HG02588 (cell line): ENCODE measurements around the gene FSIP2.

Experiments
- ATAC-seq: cut with Tn5 transposase; IDR thresholded peaks from one replicate; pipeline ENCODE4 v1.9.1; 2021; ENCODE audit warnings: mild to moderate bottlenecking, moderate library complexity; ENCODE audit not compliant: unreplicated experiment

FSIP2 gene, protein sequence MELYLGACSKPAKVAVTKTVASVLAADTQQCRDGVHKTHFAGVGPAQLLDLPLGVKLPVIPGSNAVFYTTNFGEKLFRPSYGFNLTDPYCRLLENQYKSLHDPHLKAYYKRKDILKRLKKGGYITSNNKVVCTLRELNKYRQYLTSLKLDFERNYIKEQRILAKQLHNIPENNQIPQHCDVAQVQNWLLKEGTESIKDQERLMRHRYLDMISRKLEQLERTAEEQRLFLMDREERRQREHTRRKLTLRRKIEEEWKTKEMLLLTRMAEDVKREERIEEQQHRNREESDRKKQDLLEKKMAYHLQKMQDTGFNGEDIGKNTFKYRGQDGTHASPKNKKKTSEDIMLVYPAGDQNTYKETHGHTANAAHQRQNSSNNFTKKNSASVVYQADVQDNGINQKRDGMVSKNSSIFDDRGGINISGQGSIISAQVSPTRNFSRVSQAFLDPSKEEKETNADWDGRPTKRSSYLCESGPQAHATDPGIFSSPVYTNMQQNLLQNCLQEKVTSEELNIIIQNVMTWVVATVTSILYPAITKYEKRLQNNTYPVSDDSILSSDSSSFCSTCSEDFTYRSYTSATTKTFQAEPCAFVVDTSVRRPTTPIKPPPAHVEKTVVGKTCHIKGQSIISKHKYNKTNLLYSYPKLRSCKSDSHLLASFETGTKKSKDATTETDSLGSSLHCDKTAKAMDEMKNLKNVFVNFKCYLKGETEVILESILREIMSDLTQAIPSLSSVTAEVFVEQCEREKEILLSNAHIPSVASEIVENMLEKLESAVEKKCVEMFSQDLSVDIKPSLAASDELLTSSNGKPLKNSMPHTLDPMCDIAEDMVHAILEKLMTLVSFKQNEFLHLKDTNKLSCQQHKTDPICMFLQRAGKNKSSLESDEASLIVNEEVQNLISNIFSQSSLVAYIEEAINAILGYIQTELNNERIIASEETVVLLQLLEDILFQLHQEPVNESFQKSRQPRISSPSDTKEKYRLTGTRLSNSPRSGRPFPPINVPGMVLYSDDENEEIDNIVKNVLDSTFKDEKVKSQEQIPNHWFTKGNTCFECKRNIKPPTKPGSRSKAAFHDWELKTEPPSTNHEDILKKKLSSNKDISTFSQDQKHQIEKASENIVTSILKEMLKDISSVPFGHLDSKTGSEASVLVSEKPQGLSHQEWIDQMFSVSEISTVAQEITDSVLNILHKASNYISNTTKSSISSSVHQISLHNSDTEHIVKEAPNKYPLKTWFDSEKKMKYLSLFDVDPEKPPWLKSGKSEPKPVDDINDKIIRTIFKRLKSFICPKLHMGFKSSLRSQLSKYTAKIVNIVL (N-terminal part only)

DNA sequence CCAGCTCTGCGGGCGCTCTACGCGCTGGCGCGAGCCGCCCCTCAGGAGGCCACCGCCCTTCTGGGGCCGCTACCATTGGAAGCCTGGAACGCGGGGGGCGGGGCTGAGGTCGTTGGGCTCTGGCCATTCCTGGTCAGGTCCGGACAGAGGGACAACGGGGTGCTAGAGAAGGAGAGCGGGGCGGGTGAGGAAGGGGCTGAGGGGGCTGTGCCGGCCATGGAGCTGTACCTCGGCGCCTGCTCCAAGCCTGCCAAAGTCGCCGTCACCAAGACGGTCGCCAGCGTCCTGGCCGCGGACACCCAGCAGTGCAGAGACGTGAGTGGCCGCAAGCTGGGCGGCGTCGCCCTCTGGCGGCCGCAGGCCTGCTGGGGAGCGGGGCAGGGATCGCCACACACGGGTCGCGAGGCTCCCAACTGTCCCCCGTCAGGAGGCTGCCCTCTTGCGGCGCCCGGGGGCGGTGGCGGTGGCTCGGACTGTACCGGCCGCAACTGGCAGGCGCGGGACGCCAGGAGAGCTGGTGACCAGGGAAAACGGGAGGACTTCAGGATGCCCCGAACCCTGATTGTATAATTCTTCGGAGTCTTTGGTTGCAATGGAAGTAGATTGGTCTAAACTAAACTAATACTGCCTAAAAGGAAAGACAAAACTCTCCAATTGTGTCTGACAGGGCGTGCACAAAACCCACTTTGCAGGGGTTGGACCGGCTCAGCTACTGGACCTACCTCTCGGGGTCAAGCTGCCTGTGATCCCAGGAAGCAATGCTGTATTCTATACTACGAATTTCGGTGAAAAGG lies at the start of gene FSIP2:
TSS of gene FSIP2 (plus strand) at position 126 of the 794 bp plus-strand sequence. CDS start at position 217, 91 bp downstream.
- ATAC-seq = peak; percentile 94

DNA sequence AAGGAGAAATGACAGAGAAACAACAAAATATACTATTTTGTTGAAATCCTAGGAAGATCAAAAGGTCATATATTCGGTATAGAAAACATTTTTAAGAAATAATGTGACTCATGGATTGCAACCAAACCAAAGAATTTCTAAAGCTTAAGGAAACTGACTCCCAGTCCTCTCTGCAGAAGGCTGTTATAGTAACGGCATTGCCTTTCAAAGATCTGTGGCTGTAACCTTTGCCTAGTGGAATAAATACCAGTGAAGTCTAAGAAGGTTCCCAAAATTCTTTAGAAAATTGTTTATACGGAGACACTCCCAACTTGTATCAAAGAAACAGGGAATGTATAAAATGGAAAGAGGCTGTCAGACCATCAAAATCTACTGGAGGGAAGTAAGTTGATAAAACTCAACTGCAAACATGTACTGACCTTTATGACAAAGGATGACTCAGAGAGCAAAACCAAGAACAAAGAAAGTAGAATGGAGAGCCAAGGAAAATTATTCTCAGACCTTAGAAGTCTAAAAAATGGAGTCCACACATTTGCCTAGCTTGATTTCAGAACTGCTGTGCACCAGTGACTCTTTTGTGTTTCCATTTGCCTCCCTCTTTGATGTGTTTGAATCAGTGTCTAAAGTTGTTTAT lies 48.6 kb upstream of the FSIP2 start:
- ATAC-seq = no peak

DNA sequence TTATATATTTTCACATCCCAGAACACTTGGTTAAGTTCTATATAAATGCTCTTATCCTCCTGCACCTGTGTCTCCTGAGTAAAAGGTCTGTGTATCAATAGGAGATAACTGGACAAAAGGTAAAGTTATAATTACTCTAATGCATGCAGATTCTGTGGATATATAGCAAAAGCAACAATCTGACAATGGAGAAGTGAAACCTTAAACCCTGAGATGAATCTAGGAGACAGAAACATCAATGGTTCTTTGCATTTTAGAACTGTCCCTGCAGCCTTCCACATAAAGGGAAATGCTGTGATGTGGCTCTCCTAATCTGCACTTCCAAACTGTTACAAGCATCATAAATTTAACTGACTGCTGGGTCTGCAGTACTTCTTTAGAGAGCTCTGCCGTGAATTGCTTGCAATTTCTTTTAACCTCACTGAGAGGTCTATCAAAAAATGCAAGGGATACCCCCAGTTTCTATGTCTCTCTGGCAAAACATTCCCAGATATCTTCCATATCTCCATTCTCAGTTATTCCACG lies 42.8 kb upstream of the FSIP2 start:
- no peak for ATAC-seq

GRCh38 chr2:185700883-185701282 lies 37.7 kb upstream of the FSIP2 start:
- ATAC-seq = no peak

DNA sequence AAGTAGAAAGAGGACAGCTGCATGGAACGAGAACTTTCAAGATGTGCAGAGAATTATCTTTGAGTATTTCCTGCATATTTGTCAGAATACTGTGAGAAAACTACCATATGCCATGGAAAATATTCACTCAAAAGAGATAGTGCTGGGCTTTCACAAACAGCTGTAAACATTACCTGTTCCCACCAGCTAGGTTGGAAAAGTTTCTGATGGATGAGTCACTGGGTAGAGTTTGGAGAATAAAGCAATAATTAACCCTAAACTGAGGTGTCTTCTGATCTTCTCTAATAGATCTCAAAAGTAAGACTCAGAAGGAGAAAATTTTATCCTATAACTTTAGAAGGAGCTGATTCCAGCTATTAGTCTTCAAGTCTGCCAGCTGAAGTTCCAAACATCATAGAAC lies 3.9 kb upstream of the FSIP2 start:
- no peak for ATAC-seq

DNA sequence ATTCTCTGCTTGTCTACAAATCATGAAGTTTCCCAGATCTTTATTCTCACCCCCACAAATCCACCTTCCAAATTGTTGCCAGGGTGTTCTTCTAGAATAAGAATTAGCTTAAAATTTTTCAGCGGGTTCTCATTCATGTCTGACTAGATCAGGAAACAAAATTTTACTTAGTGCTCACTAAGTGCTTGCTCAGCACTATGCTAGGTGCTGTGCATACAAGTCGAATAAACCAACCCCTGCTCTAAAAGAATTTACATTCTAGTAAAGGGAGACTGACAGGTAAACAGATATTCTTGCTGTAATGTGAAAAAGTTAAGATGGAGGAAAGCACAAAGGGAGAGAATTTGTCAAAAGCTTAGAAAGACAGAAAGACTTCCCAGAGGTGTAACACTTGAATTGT lies 2.4 kb upstream of the FSIP2 start:
- ATAC-seq = no peak

DNA sequence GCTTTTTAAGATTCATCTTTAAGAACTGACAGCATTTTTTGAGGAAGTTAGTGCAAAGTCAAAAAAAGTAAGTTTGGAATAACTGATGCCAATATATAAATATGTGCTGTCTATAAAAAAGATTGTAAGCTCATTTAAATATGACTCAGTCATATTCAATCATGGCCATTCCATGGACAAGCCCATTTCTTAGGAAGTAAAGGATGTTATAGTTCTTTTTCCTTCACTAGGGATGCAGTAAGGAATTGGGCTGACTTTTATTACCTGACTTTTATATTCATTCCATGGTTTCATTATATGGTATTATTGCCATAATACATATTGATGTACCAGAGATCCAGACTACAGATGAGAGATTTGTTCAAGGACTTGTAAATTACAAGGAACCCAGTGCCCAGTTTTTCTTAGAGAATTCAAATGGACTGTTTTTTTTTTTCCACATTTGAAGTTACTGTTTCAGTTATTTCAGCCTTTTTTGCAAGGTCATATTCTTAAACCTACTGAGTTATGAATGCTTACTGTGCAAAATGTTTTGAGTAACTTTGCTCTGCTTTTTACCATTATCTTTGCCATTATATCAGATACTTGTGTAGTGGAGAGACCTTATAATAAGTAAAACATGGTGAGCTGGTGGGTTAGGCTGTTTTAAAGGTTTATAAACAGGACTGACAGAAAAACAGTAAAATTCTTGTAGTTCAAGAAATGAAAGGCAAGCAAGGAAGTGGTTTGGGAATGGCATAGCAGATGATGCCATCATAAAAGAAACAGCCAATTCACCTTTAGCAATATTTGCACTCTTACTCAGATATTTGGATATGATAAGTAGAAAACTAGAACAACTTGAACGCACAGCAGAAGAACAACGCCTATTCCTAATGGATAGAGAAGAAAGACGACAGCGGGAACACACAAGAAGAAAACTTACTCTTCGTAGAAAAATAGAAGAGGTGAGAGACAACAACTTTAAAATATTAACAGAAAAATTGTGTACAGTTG lies 7.6 kb downstream of the FSIP2 start:
- ATAC-seq = no peak

GRCh38 chr2:185757356-185757755 lies 18.8 kb downstream of the FSIP2 start:
- no peak for ATAC-seq

- no peak for ATAC-seq
Measured at GRCh38 chr2:185771396-185771795, 32.8 kb downstream of the FSIP2 start.

DNA sequence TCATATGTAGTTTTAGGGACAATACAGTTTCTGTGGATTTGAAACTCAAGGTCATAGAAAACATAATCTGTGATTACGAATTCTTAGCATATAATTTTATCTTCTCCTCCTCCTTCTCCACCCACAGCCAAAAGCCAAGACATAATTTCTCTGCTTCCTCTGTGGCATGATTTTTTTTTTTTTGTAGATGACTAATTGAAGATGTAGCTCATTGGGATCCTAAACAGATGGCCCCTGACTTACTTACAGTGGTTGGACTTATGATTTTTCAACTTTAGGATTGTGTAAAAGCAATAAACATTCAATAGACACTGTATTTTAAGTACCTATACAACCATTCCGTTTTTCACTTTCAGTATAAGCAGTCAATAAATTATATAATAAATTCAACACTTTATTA lies 42.3 kb downstream of the FSIP2 start:
- ATAC-seq = no peak

DNA sequence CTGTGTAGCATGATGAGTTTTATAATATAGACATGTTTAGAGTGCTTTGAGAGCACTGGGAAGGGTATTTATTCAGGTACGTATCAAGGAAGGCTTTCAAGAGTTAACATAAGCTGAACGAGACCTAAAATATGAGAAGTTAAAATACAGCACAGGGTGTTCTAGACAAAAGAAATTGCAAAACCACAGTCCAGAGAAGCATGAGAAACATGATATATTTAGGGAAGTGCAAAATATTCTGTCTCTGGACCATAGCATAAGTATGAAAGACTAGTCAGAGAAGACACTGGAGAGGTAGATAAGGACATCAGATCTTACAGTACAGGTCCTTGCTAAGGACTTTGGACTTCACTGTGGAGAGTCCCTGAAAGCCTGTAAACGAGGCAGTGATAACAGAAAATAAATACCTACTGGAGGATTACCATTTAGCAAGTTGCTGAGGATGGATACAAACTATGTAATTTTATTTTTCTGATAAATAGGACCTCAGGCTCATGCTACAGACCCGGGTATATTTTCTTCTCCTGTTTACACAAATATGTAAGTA lies 43.7 kb downstream of the FSIP2 start:
- ATAC-seq = no peak

DNA sequence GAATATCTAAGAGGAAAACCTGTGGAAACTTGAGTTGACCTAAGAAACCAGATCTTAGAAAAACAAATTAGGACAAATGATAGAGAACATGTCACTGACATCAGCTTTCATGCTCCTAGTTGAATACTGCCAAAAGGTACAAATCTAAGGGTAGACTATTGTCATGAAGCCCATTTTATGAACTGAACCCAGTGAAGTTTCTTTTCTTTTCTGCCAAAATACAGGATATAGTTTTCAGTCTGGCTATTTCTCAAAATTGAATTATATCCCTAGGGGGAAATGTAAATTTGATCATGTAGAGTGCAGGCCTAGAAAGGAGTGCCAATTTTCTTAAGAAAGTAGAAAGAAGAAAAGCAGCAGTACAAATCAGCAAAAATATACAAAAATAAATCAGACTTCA lies 46.6 kb downstream of the FSIP2 start:
- no peak for ATAC-seq

GRCh38 chr2:185785851-185786473 lies 47.4 kb downstream of the FSIP2 start:
- ATAC-seq = peak; percentile 75

GRCh38 chr2:185787227-185788145 lies 48.9 kb downstream of the FSIP2 start:
- no peak for ATAC-seq

- no peak for ATAC-seq
Measured at GRCh38 chr2:185790361-185790760, 51.8 kb downstream of the FSIP2 start.

DNA sequence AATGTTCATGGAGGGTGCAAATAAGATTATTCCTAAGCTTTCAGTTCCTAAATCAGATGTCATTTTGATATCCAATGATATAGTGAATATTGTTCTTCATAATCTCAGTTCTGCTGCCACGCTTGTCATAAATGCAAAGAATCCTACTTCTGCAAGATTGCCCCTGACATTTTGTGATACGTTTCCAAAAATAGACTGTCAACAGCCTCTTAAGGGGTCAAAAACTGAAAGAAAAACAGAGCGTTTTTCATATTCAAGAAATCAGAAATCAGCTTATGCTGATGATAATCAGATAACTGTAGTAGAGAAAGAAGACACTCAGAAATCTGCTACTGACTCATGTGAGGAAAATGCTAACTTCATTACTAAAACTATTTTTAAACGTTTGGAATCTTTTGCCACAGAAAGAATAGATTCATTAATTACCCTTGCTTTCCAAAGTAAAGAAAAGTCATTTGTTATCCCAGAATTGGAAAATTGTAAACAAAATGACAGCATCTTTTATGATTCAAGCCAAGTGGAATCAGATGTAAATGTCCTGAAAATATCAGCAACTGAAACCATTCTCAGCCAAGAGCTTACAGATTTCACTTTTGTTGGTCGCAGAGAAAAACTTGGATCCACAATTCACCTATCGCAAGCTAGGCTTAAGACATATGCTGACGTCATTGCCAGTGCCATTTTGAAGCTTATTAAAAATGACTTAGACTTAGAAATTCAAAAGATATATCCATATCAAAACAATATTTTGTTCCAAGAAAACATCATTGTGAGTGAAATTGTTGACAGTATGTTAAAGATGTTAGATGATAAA lies 55.1 kb downstream of the FSIP2 start:
- ATAC-seq = no peak
